HL-60 (cell line): ENCODE data around the gene TTI1.

ENCODE experiments used
- DNase-seq, 2 experiments: peaks; one replicate each; pipeline ENCODE4 v3.0.0-alpha.2; 2010 to 2020; ENCODE audit warnings: low read depth in 1 of 2, low spot score in 1 of 2
- H3K27ac ChIP-seq: fragments of 250-450 bp; sonication (Bioruptor Pico); replicated peaks from 2 replicates; pipeline ENCODE4 v1.5.1; 2020; ENCODE audit warnings: mild to moderate bottlenecking, moderate library complexity
- H3K27me3 ChIP-seq: fragments of 250-450 bp; sonication (Bioruptor Pico); 2 replicates; pipeline ENCODE4 v1.5.1; 2021; ENCODE audit warnings: mild to moderate bottlenecking, moderate library complexity; ENCODE audit not compliant: insufficient read depth, poor library complexity, severe bottlenecking
- H3K4me3 ChIP-seq: replicated peaks from 2 replicates; pipeline ENCODE4 v1.5.1; 2011; ENCODE audit warnings: mild to moderate bottlenecking, control low read depth, low read length; ENCODE audit not compliant: insufficient read depth
- GABPA ChIP-seq: IDR thresholded peaks from 2 replicates; pipeline ENCODE4 v1.6.1; 2012; ENCODE audit warnings: low read depth
- POLR2AphosphoS5 ChIP-seq: IDR thresholded peaks from 2 replicates; pipeline ENCODE4 v1.6.1; 2012; ENCODE audit warnings: low read depth
- SPI1 ChIP-seq: IDR thresholded peaks from 2 replicates; pipeline ENCODE4 v1.6.1; 2012; ENCODE audit warnings: low read depth, mild to moderate bottlenecking, borderline replicate concordance
- TF ChIP-seq, protein P1 (sequence below): IDR thresholded peaks from one replicate; pipeline ENCODE4 v1.5.1; 2011; ENCODE audit warnings: low read length, control low read depth, inconsistent platforms; ENCODE audit not compliant: insufficient read depth
- TF ChIP-seq, protein P2 (sequence below): IDR thresholded peaks from 2 replicates; pipeline ENCODE4 v1.6.1; 2012; ENCODE audit warnings: low read depth; ENCODE audit not compliant: insufficient replicate concordance

Gene TTI1

DNA sequence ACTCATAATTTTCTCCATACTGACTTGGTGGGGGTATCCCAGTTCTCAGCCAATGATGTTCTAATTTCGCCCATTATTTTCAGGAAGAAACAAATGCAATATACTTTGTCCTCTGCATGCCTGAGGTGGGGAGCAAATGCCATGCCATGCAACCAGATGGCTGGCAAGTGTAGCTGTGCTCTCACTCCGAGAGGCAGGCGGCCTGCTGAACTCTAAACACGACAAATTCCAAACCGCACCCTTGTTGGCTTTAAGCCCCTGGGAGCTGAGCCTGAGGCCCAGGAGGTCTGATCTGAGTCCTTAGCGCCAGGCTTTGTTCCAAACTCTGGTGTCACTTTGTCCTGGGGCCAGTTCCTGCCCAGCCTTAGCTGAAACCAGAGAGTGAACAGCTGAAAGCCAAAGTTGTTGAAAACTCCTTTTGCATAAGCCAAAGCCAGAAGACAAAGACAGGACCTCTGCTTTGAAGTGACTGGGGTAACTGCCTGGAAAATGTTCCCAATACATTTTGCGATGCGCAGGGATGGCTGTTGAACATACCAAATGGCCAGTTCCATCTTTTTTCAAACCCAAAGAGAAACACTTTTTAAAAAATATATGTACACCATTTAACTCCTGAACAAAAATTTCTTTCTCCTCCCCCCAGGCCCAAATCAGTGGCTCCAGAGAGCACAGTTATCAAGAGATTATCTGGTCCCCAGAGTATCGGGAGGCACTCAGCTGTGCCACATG lies 46.2 kb downstream of the TTI1 start:
- TF ChIP-seq GABPA, result no peak
- no peak for TF ChIP-seq SPI1
- TF ChIP-seq, protein P1, sequence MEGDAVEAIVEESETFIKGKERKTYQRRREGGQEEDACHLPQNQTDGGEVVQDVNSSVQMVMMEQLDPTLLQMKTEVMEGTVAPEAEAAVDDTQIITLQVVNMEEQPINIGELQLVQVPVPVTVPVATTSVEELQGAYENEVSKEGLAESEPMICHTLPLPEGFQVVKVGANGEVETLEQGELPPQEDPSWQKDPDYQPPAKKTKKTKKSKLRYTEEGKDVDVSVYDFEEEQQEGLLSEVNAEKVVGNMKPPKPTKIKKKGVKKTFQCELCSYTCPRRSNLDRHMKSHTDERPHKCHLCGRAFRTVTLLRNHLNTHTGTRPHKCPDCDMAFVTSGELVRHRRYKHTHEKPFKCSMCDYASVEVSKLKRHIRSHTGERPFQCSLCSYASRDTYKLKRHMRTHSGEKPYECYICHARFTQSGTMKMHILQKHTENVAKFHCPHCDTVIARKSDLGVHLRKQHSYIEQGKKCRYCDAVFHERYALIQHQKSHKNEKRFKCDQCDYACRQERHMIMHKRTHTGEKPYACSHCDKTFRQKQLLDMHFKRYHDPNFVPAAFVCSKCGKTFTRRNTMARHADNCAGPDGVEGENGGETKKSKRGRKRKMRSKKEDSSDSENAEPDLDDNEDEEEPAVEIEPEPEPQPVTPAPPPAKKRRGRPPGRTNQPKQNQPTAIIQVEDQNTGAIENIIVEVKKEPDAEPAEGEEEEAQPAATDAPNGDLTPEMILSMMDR, result no peak
- TF ChIP-seq, protein P2, sequence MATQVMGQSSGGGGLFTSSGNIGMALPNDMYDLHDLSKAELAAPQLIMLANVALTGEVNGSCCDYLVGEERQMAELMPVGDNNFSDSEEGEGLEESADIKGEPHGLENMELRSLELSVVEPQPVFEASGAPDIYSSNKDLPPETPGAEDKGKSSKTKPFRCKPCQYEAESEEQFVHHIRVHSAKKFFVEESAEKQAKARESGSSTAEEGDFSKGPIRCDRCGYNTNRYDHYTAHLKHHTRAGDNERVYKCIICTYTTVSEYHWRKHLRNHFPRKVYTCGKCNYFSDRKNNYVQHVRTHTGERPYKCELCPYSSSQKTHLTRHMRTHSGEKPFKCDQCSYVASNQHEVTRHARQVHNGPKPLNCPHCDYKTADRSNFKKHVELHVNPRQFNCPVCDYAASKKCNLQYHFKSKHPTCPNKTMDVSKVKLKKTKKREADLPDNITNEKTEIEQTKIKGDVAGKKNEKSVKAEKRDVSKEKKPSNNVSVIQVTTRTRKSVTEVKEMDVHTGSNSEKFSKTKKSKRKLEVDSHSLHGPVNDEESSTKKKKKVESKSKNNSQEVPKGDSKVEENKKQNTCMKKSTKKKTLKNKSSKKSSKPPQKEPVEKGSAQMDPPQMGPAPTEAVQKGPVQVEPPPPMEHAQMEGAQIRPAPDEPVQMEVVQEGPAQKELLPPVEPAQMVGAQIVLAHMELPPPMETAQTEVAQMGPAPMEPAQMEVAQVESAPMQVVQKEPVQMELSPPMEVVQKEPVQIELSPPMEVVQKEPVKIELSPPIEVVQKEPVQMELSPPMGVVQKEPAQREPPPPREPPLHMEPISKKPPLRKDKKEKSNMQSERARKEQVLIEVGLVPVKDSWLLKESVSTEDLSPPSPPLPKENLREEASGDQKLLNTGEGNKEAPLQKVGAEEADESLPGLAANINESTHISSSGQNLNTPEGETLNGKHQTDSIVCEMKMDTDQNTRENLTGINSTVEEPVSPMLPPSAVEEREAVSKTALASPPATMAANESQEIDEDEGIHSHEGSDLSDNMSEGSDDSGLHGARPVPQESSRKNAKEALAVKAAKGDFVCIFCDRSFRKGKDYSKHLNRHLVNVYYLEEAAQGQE, result no peak
- no peak for TF ChIP-seq POLR2AphosphoS5
- H3K4me3 ChIP-seq, result no peak overlapping the region

DNA sequence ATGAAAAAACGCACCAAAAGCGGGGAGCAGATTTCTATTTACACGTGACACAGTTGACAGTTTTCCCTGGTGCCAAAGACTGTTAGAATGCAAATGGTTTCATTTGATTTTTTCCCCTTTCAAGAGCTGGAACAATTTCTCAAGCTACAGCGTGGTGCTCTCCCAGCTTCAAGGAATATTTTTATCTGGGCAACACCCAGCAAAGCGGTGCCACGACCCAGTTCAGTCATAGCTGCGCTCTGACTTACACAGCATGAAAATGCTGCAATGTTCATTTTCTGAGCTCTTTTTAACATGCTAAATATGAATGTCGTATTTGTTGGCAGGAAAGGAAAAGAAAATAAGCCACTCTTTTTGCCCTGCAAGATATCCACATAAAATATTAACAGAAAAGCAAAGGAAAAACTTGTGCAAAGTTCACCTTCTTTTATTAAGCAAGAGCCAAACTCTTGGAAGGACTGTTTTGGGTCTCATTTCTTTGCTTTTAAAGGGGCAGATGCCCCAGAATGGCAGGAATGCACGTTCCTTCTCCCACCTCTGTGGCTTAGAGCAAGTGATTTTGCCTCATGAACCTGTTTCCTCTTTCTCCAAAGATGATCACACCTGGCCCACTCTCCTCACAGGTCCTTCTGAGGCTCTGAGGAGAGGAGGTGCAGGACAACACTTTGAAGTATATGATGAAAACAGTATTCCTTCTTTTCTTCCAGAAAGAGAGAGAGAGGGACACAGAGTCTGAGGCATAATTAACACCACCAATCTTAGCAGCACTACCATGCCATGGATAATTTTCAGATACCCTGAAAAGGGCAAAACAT lies 47.0 kb downstream of the TTI1 start:
- Histone ChIP-seq H3K27me3 (no peaks in the 10 kb centered on the region), H3K27ac (no peak overlapping the region), H3K4me3 (no peak overlapping the region)
- TF ChIP-seq, protein P2, result no peak
- no peak for TF ChIP-seq SPI1
- TF ChIP-seq, protein P1, result no peak
- no peak for TF ChIP-seq GABPA
- TF ChIP-seq POLR2AphosphoS5, result no peak
- no peak for DNase-seq

More for the DNA sequence above, 46.2 kb downstream of the TTI1 start:
- no peaks in the 10 kb centered on the region for H3K27me3 ChIP-seq
- no peak overlapping the region for H3K27ac ChIP-seq
- no peak for DNase-seq

DNA sequence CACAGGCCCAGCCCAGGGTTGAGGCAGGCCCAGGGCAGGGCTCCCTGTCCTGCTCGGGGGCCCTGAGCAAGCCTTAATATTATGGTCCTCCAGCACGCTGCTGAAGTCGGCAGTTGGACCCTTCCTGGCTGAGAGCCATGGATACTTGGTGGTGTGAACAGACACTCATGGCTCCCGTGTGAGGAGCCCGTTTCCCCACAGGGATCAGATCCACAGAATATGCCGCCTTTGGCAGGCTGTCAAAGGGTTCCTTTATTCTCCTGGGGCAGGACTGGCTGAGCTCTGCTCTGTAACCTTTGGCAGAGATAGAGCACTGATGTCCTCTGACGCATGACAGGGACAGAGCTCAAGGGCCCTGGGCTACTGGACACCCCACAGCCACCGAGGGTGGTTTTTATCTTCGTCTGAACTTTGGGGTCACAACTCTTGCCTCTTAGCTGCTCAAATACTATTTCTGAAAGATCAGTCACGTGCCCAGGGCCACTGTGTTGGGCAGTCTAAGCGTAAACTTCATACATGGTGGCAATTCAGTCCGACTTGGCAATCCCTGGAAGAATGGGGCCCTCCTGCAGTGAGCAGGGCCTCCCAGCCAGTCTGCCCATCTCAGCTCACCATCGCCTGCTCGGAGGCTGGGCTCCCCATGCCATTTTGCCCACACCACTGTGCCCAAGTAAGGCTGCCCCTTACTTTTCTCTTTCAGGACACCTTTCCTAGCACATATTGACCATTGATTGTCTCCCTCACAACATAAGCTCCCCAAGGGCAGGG lies 49.1 kb downstream of the TTI1 start:
- TF ChIP-seq SPI1 (no peak), POLR2AphosphoS5 (no peak), GABPA (no peak)
- TF ChIP-seq, protein P2, result no peak
- TF ChIP-seq, protein P1, result no peak
- DNase-seq, result no peak
- Histone ChIP-seq H3K27me3 (no peaks in the 10 kb centered on the region), H3K27ac (no peak overlapping the region), H3K4me3 (no peak overlapping the region)
